ENCODE measurements around the gene KLHL34.

DNA sequence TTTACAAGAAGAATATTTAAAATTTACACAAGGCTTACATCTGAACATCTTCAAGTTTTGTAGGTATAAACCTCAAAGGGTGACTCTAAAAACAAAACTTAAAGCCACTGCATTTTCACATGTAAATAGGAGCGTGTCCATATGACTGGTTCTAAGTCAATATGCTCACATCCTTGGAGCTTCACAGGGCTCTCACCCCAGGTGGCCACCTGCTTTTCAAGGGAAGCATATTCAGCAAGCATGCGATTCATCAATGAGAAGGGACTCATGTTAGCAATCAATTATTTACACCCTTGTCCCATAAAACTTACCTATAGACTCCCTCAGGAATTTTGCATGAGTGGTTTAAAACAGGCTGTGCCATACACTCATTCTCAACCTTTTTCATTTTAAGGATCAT lies 17.8 kb upstream of the KLHL34 start:
- TF ChIP-seq ZBTB3 (CRISPR knock-in tag; IDR thresholded peaks at IDR 0.05; ENCODE audit: borderline replicate concordance, low read depth) (no peak), BCL6 (CRISPR knock-in tag; IDR thresholded peaks at IDR 0.05) (no peak), CBX5 (CRISPR knock-in tag; IDR thresholded peaks at IDR 0.05; ENCODE audit: borderline replicate concordance) (no peak), CHD2 (IDR thresholded peaks at IDR 0.05; ENCODE audit: low read depth, low read length) (no peak), ZNF274 (CRISPR knock-in tag; IDR thresholded peaks at IDR 0.05) (no peak), ZNF331 (CRISPR knock-in tag; IDR thresholded peaks at IDR 0.05) (no peak)
- TF ChIP-seq, protein P1, sequence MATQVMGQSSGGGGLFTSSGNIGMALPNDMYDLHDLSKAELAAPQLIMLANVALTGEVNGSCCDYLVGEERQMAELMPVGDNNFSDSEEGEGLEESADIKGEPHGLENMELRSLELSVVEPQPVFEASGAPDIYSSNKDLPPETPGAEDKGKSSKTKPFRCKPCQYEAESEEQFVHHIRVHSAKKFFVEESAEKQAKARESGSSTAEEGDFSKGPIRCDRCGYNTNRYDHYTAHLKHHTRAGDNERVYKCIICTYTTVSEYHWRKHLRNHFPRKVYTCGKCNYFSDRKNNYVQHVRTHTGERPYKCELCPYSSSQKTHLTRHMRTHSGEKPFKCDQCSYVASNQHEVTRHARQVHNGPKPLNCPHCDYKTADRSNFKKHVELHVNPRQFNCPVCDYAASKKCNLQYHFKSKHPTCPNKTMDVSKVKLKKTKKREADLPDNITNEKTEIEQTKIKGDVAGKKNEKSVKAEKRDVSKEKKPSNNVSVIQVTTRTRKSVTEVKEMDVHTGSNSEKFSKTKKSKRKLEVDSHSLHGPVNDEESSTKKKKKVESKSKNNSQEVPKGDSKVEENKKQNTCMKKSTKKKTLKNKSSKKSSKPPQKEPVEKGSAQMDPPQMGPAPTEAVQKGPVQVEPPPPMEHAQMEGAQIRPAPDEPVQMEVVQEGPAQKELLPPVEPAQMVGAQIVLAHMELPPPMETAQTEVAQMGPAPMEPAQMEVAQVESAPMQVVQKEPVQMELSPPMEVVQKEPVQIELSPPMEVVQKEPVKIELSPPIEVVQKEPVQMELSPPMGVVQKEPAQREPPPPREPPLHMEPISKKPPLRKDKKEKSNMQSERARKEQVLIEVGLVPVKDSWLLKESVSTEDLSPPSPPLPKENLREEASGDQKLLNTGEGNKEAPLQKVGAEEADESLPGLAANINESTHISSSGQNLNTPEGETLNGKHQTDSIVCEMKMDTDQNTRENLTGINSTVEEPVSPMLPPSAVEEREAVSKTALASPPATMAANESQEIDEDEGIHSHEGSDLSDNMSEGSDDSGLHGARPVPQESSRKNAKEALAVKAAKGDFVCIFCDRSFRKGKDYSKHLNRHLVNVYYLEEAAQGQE (IDR thresholded peaks at IDR 0.05; ENCODE audit: borderline replicate concordance in 1 of 2, low read depth in 1 of 2, low read length in 2 of 2), result no peak
- TF ChIP-seq, protein P2, sequence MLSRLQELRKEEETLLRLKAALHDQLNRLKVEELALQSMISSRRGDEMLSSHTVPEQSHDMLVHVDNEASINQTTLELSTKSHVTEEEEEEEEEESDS (CRISPR knock-in tag; IDR thresholded peaks at IDR 0.05; ENCODE audit: borderline replicate concordance), result no peak
- TF ChIP-seq, protein P3, sequence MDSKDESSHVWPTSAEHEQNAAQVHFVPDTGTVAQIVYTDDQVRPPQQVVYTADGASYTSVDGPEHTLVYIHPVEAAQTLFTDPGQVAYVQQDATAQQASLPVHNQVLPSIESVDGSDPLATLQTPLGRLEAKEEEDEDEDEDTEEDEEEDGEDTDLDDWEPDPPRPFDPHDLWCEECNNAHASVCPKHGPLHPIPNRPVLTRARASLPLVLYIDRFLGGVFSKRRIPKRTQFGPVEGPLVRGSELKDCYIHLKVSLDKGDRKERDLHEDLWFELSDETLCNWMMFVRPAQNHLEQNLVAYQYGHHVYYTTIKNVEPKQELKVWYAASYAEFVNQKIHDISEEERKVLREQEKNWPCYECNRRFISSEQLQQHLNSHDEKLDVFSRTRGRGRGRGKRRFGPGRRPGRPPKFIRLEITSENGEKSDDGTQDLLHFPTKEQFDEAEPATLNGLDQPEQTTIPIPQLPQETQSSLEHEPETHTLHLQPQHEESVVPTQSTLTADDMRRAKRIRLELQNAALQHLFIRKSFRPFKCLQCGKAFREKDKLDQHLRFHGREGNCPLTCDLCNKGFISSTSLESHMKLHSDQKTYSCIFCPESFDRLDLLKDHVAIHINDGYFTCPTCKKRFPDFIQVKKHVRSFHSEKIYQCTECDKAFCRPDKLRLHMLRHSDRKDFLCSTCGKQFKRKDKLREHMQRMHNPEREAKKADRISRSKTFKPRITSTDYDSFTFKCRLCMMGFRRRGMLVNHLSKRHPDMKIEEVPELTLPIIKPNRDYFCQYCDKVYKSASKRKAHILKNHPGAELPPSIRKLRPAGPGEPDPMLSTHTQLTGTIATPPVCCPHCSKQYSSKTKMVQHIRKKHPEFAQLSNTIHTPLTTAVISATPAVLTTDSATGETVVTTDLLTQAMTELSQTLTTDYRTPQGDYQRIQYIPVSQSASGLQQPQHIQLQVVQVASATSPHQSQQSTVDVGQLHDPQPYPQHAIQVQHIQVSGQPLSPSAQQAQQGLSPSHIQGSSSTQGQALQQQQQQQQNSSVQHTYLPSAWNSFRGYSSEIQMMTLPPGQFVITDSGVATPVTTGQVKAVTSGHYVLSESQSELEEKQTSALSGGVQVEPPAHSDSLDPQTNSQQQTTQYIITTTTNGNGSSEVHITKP (CRISPR knock-in tag; IDR thresholded peaks at IDR 0.05; ENCODE audit: low read depth), result no peak

All from HepG2 (cell line).